ENCODE measurements around the gene ERVK3-1. TPM values are rescaled to one million over a fixed set of nuclear protein-coding genes. Genes with fewer than 3 reads are reported as not detected.

The ERVK3-1 gene
- total and polyA plus RNA-seq, 2 experiments from 2014 or later: 62.8 to 92.4 TPM

DNA sequence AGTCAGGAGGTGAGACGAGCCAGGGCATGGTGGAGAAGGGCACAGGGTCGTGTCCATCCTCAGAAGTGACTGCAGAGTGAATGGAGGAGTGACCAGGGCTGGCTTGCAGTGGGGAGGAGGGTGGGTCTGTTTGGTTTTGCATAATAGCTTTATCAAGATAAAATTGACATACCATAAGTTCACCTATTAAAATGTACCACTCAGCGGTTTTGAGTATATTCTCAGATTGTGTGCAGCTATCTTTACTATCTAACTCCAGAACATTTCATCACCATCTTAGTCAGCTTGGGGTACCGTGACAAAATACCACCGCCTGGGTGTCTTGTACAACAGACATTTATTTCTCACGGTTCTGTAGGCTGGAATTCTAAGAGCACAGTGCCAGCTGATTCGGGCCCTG, 13.2 kb upstream of the ERVK3-1 start:
- Histone ChIP-seq H3K27ac (no peak overlapping the region), H3K9me3 (ENCODE audit: low read depth) (no peaks in the 10 kb centered on the region), H3K4me1 (ENCODE audit: low read depth) (no peaks in the 10 kb centered on the region), H3K4me3 (no peak overlapping the region), H3K36me3 (peaks cover 67% of the 10 kb centered on the region), H3K27me3 (no peaks in the 10 kb centered on the region)
- no peak for DNase-seq (ENCODE audit: low read depth in 1 of 2, low spot score in 1 of 2)
- TF ChIP-seq, protein P1, sequence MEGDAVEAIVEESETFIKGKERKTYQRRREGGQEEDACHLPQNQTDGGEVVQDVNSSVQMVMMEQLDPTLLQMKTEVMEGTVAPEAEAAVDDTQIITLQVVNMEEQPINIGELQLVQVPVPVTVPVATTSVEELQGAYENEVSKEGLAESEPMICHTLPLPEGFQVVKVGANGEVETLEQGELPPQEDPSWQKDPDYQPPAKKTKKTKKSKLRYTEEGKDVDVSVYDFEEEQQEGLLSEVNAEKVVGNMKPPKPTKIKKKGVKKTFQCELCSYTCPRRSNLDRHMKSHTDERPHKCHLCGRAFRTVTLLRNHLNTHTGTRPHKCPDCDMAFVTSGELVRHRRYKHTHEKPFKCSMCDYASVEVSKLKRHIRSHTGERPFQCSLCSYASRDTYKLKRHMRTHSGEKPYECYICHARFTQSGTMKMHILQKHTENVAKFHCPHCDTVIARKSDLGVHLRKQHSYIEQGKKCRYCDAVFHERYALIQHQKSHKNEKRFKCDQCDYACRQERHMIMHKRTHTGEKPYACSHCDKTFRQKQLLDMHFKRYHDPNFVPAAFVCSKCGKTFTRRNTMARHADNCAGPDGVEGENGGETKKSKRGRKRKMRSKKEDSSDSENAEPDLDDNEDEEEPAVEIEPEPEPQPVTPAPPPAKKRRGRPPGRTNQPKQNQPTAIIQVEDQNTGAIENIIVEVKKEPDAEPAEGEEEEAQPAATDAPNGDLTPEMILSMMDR (IDR thresholded peaks at IDR 0.05; ENCODE audit: low read depth, low read length): no peak

DNA sequence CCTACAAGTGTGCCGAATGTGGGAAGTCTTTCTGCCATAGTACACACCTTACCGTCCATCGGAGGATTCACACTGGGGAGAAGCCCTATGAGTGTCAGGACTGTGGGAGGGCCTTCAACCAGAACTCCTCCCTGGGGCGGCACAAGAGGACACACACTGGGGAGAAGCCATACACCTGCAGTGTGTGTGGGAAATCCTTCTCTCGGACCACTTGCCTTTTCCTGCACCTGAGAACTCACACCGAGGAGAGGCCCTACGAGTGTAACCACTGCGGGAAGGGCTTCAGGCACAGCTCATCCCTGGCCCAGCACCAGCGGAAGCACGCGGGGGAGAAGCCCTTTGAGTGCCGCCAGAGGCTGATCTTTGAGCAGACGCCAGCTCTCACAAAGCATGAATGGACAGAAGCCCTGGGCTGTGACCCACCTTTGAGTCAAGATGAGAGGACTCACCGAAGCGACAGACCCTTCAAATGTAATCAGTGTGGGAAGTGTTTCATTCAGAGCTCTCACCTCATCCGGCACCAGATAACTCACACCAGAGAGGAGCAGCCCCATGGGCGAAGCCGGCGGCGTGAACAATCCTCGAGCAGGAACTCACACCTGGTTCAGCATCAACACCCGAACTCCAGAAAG, 10.3 kb upstream of the ERVK3-1 start:
- Histone ChIP-seq H3K4me3 (no peak overlapping the region), H3K4me1 (ENCODE audit: low read depth) (no peaks in the 10 kb centered on the region), H3K27me3 (no peaks in the 10 kb centered on the region), H3K9me3 (ENCODE audit: low read depth) (no peaks in the 10 kb centered on the region), H3K27ac (no peak overlapping the region), H3K36me3 (peaks cover 53% of the 10 kb centered on the region)
- TF ChIP-seq, protein P1 (IDR thresholded peaks at IDR 0.05; ENCODE audit: low read depth, low read length): no peak
- DNase-seq (ENCODE audit: low read depth in 1 of 2, low spot score in 1 of 2): no peak

DNA sequence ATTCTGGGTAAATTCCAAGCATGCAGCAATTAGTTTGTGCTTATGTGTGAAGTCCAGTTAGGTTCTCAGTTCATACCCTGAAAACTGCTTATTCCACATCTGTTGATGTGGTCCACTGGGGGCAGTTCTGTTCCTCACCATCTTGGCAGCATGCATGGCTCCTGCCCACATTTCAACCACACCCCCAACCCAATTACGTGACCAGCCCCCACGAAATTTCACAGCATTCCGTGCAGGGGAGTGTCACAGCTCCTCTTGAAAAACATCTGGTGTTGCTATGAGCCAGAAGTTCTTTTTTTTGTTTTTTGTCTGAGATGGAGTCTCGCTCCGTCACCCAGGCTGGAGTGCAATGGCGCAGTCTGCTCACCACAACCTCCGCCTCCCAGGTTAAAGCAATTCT, 9.1 kb upstream of the ERVK3-1 start:
- DNase-seq (ENCODE audit: low read depth in 1 of 2, low spot score in 1 of 2): peak in 1 of 2 donors; percentile 5
- TF ChIP-seq, protein P1 (IDR thresholded peaks at IDR 0.05; ENCODE audit: low read depth, low read length): no peak
- Histone ChIP-seq H3K27ac (no peak overlapping the region), H3K27me3 (no peaks in the 10 kb centered on the region), H3K4me3 (no peak overlapping the region), H3K4me1 (ENCODE audit: low read depth) (no peaks in the 10 kb centered on the region), H3K9me3 (ENCODE audit: low read depth) (no peaks in the 10 kb centered on the region), H3K36me3 (peaks cover 51% of the 10 kb centered on the region)

DNA sequence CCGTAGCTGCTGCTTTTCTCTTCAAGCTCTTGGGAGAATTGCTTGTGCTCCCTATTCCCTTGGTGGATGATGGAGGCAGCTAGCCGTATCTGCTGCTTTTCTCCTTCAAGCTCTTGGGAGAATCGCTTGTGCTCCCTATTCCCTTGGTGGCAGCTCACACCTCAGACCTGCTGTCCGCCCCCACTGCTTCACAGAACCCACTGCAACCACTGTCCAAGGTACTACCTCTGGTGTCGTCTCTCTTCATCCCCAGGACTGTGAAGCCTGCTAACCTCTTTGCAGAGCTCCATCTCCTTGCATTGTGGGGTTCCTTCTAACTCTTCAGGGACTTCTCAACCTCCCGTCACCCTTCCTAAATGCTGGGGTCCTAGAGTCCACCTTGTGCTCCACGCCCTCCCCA, 4.6 kb upstream of the ERVK3-1 start:
- DNase-seq (ENCODE audit: low read depth in 1 of 2, low spot score in 1 of 2): no peak
- Histone ChIP-seq H3K4me1 (ENCODE audit: low read depth) (no peaks in the 10 kb centered on the region), H3K27ac (no peak overlapping the region), H3K4me3 (no peak overlapping the region), H3K9me3 (ENCODE audit: low read depth) (no peaks in the 10 kb centered on the region), H3K27me3 (no peaks in the 10 kb centered on the region), H3K36me3 (peaks cover 20% of the 10 kb centered on the region)
- TF ChIP-seq, protein P1 (IDR thresholded peaks at IDR 0.05; ENCODE audit: low read depth, low read length): no peak

DNA sequence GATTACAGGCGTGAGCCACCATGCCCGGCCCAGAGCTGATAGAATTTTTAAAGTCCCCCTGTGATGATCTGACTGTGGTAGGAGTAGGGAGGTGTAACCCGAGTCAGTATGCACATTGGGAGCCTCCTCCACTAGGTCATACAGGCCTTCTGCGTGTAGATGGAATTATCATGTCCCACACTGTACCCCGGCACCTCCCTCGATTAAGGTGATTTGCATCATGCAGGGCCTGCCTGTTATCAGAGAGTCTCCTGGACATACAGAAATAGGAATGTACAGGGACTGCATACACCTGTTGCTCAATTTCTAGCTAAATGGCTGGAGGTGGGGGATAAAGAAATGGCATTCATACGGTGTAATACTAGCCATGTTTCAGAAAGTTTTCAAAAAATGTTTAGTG, 922 bp upstream of the ERVK3-1 start:
- TF ChIP-seq, protein P1 (IDR thresholded peaks at IDR 0.05; ENCODE audit: low read depth, low read length): no peak
- Histone ChIP-seq H3K9me3 (ENCODE audit: low read depth) (no peaks in the 10 kb centered on the region), H3K27me3 (no peaks in the 10 kb centered on the region), H3K27ac (peak overlapping the region; percentile 20), H3K4me1 (ENCODE audit: low read depth) (no peaks in the 10 kb centered on the region), H3K4me3 (peak overlapping the region; percentile 87), H3K36me3 (peaks cover 16% of the 10 kb centered on the region)
- DNase-seq (ENCODE audit: low read depth in 1 of 2, low spot score in 1 of 2): no peak
